GM21360 (cell line): ENCODE data around the gene THRAP3.

ENCODE experiments used
- ATAC-seq: cut with Tn5 transposase; IDR thresholded peaks from one replicate; pipeline ENCODE4 v1.9.1; 2021; ENCODE audit warnings: mild to moderate bottlenecking, moderate library complexity; ENCODE audit not compliant: unreplicated experiment

The THRAP3 gene

GRCh38 chr1:36297062-36297461, 72.8 kb downstream of the THRAP3 start:
- no peak for ATAC-seq

- no peak for ATAC-seq
Observed at GRCh38 chr1:36298640-36299039, 74.4 kb downstream of the THRAP3 start.

GRCh38 chr1:36300526-36300925, 76.3 kb downstream of the THRAP3 start:
- ATAC-seq = no peak

GRCh38 chr1:36301220-36301619, 77.0 kb downstream of the THRAP3 start:
- ATAC-seq = no peak

- no peak for ATAC-seq
Observed at GRCh38 chr1:36303244-36303643, 79.0 kb downstream of the THRAP3 start.

GRCh38 chr1:36303650-36304360, 79.6 kb downstream of the THRAP3 start:
- no peak for ATAC-seq

- ATAC-seq = no peak
Observed at GRCh38 chr1:36304521-36304920, 80.3 kb downstream of the THRAP3 start.

GRCh38 chr1:36304970-36305914, 81.0 kb downstream of the THRAP3 start:
- ATAC-seq = no peak

GRCh38 chr1:36305915-36306209, 81.6 kb downstream of the THRAP3 start:
- ATAC-seq = no peak

- peak; percentile 18 for ATAC-seq
Observed at GRCh38 chr1:36306210-36306901, 82.1 kb downstream of the THRAP3 start, which contains the start of gene SH3D21. TSS of gene SH3D21 (plus strand) at chr1:36306368. CDS start at chr1:36306421, 53 bp downstream.

GRCh38 chr1:36306902-36307456, 82.7 kb downstream of the THRAP3 start:
- ATAC-seq = peak; percentile 97

- ATAC-seq = no peak
Observed at GRCh38 chr1:36307601-36308330, 83.5 kb downstream of the THRAP3 start.

- ATAC-seq = no peak
Observed at GRCh38 chr1:36309397-36309796, 85.2 kb downstream of the THRAP3 start.

GRCh38 chr1:36320291-36320761, 96.1 kb downstream of the THRAP3 start:
- ATAC-seq = no peak

- no peak for ATAC-seq
Observed at GRCh38 chr1:36320767-36321118, 96.5 kb downstream of the THRAP3 start.

- no peak for ATAC-seq
Observed at GRCh38 chr1:36321119-36321951, 97.1 kb downstream of the THRAP3 start.

- no peak for ATAC-seq
Observed at GRCh38 chr1:36322041-36322785, 98.0 kb downstream of the THRAP3 start.

- ATAC-seq = no peak
Observed at GRCh38 chr1:36322786-36323635, 98.8 kb downstream of the THRAP3 start.
